SK-N-SH (cell line): ENCODE data around the gene SMAP1. TPM values are rescaled to one million over a fixed set of nuclear protein-coding genes. Genes with fewer than 3 reads are reported as not detected.

ENCODE experiments used
- CTCF ChIA-PET: fragments of 300-600, 350-600 bp; formaldehyde crosslinking; extraction: SDS; loops from one replicate; lab custom pipeline; 2021; lab: Yijun Ruan, JAX
- POLR2A ChIA-PET: fragments of 350-600 bp; sonication (Branson Sonifier 250); formaldehyde crosslinking; extraction: SDS; loops from one replicate; lab custom pipeline; 2020; ENCODE audit warnings: antibody characterized with exemption, inconsistent platforms; lab: Yijun Ruan, JAX
- DNase-seq: peaks from one replicate; pipeline ENCODE4 v3.0.0; 2012
- H2AFZ ChIP-seq: fragments of 200-600 bp; sonication (generic); 2 replicates; pipeline ENCODE4 v1.8.1; 2016; ENCODE audit warnings: antibody characterized with exemption, mild to moderate bottlenecking, low read depth
- H3F3A ChIP-seq: fragments of 200-600 bp; sonication (generic); replicated peaks from 2 replicates; pipeline ENCODE3; 2016; ENCODE audit warnings: antibody characterized with exemption, mild to moderate bottlenecking; ENCODE audit not compliant: insufficient read depth
- H3K27ac ChIP-seq, 2 experiments: fragments of 200-500 bp in 1 of 2; fragments of 200-600 bp in 1 of 2; sonication (Bioruptor generic) in 1 of 2; sonication (generic), shearing (Covaris generic) in 1 of 2; 2 replicates each; pipeline versions ENCODE4 v1.5.1 to v1.6.1; 2014 to 2016; ENCODE audit warnings: low read depth in 2 of 2, inconsistent platforms in 1 of 2, low read length in 1 of 2, mild to moderate bottlenecking in 1 of 2, mixed read lengths in 1 of 2
- H3K27me3 ChIP-seq: fragments of 200-600 bp; sonication (generic), shearing (Covaris generic); 2 replicates; pipeline ENCODE4 v1.6.1; 2016; ENCODE audit warnings: mixed run types; ENCODE audit not compliant: insufficient read depth
- H3K36me3 ChIP-seq, 2 experiments: fragments of 200-500 bp in 1 of 2; fragments of 200-600 bp in 1 of 2; sonication (Bioruptor generic) in 1 of 2; sonication (generic) in 1 of 2; replicated peaks in 1 of 2; 2 replicates each; pipeline versions ENCODE3 to v1.5.1; 2014 to 2016; ENCODE audit warnings: low read length in 1 of 2, mild to moderate bottlenecking in 1 of 2; ENCODE audit not compliant: insufficient read depth in 2 of 2, control insufficient read depth in 1 of 2
- H3K4me1 ChIP-seq, 2 experiments: fragments of 200-500 bp in 1 of 2; fragments of 200-600 bp in 1 of 2; sonication (Bioruptor generic) in 1 of 2; sonication (generic), shearing (Covaris generic) in 1 of 2; 2 replicates each; pipeline versions ENCODE4 v1.5.1 to v1.6.1; 2014 to 2016; ENCODE audit warnings: low read depth in 1 of 2, low read length in 1 of 2, mixed run types in 1 of 2; ENCODE audit not compliant: insufficient read depth in 2 of 2, control insufficient read depth in 1 of 2
- H3K4me2 ChIP-seq: fragments of 200-600 bp; sonication (generic), shearing (Covaris generic); 2 replicates; pipeline ENCODE4 v1.6.1; 2017; ENCODE audit warnings: mixed run types
- H3K4me3 ChIP-seq, 2 experiments: fragments of 200-500 bp in 1 of 2; fragments of 200-600 bp in 1 of 2; sonication (Bioruptor generic) in 1 of 2; sonication (generic), shearing (Covaris generic) in 1 of 2; 2 replicates each; pipeline versions ENCODE4 v1.5.1 to v1.8.1; 2014 to 2016; ENCODE audit warnings: low read depth in 2 of 2, inconsistent platforms in 1 of 2, low read length in 1 of 2, mild to moderate bottlenecking in 1 of 2, mixed read lengths in 1 of 2, moderate library complexity in 1 of 2
- H3K79me2 ChIP-seq: fragments of 200-600 bp; sonication (generic); 2 replicates; pipeline ENCODE4 v1.8.1; 2017; ENCODE audit warnings: mild to moderate bottlenecking; ENCODE audit not compliant: insufficient read depth
- H3K9ac ChIP-seq: fragments of 200-600 bp; sonication (generic); 2 replicates; pipeline ENCODE4 v1.6.1; 2017; ENCODE audit warnings: mixed run types
- H3K9me2 ChIP-seq: fragments of 200-600 bp; sonication (generic); 2 replicates; pipeline ENCODE4 v1.6.1; 2017; ENCODE audit warnings: mixed run types
- H3K9me3 ChIP-seq: fragments of 200-600 bp; sonication (generic); 2 replicates; pipeline ENCODE4 v1.6.1; 2017; ENCODE audit warnings: mixed run types, mild to moderate bottlenecking, moderate library complexity
- H4K20me1 ChIP-seq: fragments of 200-600 bp; sonication (generic); 2 replicates; pipeline ENCODE4 v1.6.1; 2017; ENCODE audit warnings: mild to moderate bottlenecking, mixed run types; ENCODE audit not compliant: insufficient read depth
- ELF1 ChIP-seq: IDR thresholded peaks from 2 replicates; pipeline ENCODE4 v1.4.0; 2012
- FOXJ3 ChIP-seq: sonication (generic); formaldehyde crosslinking; IDR thresholded peaks from 2 replicates; pipeline ENCODE4 v1.5.1; 2020; ENCODE audit warnings: mild to moderate bottlenecking, missing genetic modification reagents
- JUND ChIP-seq: IDR thresholded peaks from 2 replicates; pipeline ENCODE4 v1.4.0; 2012
- MEF2A ChIP-seq: IDR thresholded peaks from 2 replicates; pipeline ENCODE4 v1.4.0; 2012; ENCODE audit warnings: low read depth, borderline replicate concordance
- PBX3 ChIP-seq: IDR thresholded peaks from 2 replicates; pipeline ENCODE4; 2012
- POLR2AphosphoS5 ChIP-seq: IDR thresholded peaks from 2 replicates; pipeline ENCODE4 v1.6.1; 2012; ENCODE audit warnings: low read depth, low read length
- RAD21 ChIP-seq: IDR thresholded peaks from 2 replicates; pipeline ENCODE4 v1.6.1; 2012; ENCODE audit warnings: mild to moderate bottlenecking, low read length
- SMC3 ChIP-seq: IDR thresholded peaks from 2 replicates; pipeline ENCODE4 v1.6.1; 2012; ENCODE audit warnings: low read depth, low read length, improper control_type of control experiment
- ZBTB33 ChIP-seq: IDR thresholded peaks from 2 replicates; pipeline ENCODE4 v1.4.0; 2012; ENCODE audit warnings: low read depth, borderline replicate concordance
- WGBS: methylation state at CpG from one replicate; pipeline ENCODE4 v1.1.6; 2017; ENCODE audit warnings: low lambda C conversion rate; 5-methylcytosine and 5-hydroxymethylcytosine counted together
- polyA plus RNA-seq, 3 experiments: library from polyadenylated mRNA; depleted of rRNA; stranded (reverse); fragments of >200 nt; gene quantifications; 2 replicates each; pipeline ENCODE4 v1.2.3, GENCODE V29; 2012
- TF ChIP-seq, protein P1 (sequence below): IDR thresholded peaks from 2 replicates; pipeline ENCODE4 v1.6.1; 2012; ENCODE audit warnings: mild to moderate bottlenecking, low read depth, low read length, moderate library complexity

Gene SMAP1
- polyA plus RNA-seq, 1 of the 3 experiments (the other 2 are of a cell fraction) = 12.6 TPM

DNA sequence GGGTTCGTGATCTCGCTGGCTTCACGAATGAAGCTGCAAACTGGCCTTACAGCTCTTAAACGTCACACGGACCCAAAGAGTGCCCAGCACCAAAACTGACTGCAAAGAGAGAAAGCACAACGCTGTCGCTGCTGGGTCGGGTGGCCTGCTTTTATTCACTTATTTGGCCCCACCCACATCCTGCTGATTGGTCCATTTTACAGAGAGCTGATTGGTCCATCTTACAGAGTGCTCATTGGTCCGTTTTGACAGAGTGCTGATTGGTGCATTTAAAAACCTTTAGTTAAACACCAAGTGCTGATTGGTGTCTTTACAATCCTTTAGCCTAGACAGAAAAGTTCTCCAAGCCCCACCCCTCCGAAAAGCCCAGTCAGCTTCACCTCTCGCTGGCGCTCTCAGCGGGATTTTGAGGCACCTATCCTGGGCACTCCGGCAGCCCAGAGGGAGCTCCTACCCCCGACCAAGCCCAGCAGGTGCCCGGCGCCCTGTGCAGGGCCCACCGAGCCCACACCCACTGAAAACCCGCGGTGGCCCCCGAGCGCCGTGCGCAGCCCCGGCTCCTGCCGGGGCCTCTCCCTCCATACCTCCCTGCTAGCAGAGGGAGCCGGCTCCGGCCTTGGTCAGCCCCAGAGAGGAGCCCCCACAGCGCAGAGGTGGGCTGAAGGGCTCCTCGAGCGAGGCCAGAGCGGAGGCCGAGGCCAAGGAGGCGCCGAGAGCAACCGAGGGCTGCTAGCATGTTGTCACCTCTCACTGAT lies 40.0 kb upstream of the SMAP1 start:
- DNase-seq = no peak
- Histone ChIP-seq H3K4me2 (no peak overlapping the region), H3K9ac (no peak overlapping the region), H3K27ac (no peak overlapping the region), H3K9me2 (no peaks in the 10 kb centered on the region), H3K9me3 (no peaks in the 10 kb centered on the region), H3K79me2 (no peaks in the 10 kb centered on the region), H3K36me3 (no peaks in the 10 kb centered on the region), H3K4me1 (no peaks in the 10 kb centered on the region), H4K20me1 (no peaks in the 10 kb centered on the region), H2AFZ (no peak overlapping the region), H3F3A (no peaks in the 10 kb centered on the region), H3K4me3 (no peak overlapping the region), H3K27me3 (no peaks in the 10 kb centered on the region)
- TF ChIP-seq ZBTB33 = no peak
- TF ChIP-seq ELF1 = no peak
- no peak for TF ChIP-seq RAD21
- no peak for TF ChIP-seq SMC3
- no peak for TF ChIP-seq FOXJ3 (CRISPR knock-in tag)
- no peak for TF ChIP-seq MEF2A
- TF ChIP-seq JUND = no peak
- no peak for TF ChIP-seq POLR2AphosphoS5
- TF ChIP-seq, protein P1, sequence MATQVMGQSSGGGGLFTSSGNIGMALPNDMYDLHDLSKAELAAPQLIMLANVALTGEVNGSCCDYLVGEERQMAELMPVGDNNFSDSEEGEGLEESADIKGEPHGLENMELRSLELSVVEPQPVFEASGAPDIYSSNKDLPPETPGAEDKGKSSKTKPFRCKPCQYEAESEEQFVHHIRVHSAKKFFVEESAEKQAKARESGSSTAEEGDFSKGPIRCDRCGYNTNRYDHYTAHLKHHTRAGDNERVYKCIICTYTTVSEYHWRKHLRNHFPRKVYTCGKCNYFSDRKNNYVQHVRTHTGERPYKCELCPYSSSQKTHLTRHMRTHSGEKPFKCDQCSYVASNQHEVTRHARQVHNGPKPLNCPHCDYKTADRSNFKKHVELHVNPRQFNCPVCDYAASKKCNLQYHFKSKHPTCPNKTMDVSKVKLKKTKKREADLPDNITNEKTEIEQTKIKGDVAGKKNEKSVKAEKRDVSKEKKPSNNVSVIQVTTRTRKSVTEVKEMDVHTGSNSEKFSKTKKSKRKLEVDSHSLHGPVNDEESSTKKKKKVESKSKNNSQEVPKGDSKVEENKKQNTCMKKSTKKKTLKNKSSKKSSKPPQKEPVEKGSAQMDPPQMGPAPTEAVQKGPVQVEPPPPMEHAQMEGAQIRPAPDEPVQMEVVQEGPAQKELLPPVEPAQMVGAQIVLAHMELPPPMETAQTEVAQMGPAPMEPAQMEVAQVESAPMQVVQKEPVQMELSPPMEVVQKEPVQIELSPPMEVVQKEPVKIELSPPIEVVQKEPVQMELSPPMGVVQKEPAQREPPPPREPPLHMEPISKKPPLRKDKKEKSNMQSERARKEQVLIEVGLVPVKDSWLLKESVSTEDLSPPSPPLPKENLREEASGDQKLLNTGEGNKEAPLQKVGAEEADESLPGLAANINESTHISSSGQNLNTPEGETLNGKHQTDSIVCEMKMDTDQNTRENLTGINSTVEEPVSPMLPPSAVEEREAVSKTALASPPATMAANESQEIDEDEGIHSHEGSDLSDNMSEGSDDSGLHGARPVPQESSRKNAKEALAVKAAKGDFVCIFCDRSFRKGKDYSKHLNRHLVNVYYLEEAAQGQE = no peak
- no peak for TF ChIP-seq PBX3
- ChIA-PET POLR2A (no interaction called here), CTCF (no interaction called here)
- WGBS = 85% methylated on average over 25 of the region's 36 CpGs
